GM12892 (cell line): ENCODE data around the gene TTC28.

Experiments
- DNase-seq: peaks from one replicate; pipeline ENCODE4 v3.0.0; 2011; ENCODE audit not compliant: insufficient read length
- FAIRE-seq: peaks from 2 replicates; lab custom pipeline; 2011; peaks lifted over from hg19 to GRCh38; lab: Jason Lieb, UNC
- POLR2A ChIP-seq: IDR thresholded peaks from 2 replicates; pipeline ENCODE4 v1.6.1; 2011; ENCODE audit warnings: low read depth, low read length, control low read depth
- POLR2AphosphoS5 ChIP-seq: IDR thresholded peaks from 2 replicates; pipeline ENCODE4 v1.6.1; 2011; ENCODE audit warnings: low read depth, low read length, control low read depth
- TAF1 ChIP-seq: IDR thresholded peaks from 2 replicates; pipeline ENCODE4 v1.6.1; 2011; ENCODE audit warnings: low read depth, mild to moderate bottlenecking, control low read depth, low read length, borderline replicate concordance

Gene TTC28

GRCh38 chr22:28283068-28283654 lies 396.5 kb downstream of the TTC28 start:
- DNase-seq, result no peak
- FAIRE-seq, result no peak
- TF ChIP-seq POLR2AphosphoS5 (no peak), POLR2A (no peak), TAF1 (no peak)

- no peak for FAIRE-seq
- DNase-seq, result no peak
- no peak for TF ChIP-seq POLR2AphosphoS5
- no peak for TF ChIP-seq POLR2A
- TF ChIP-seq TAF1, result no peak
These were observed 397.1 kb downstream of the TTC28 start for GRCh38 chr22:28282405-28283067.

- no peak for TF ChIP-seq POLR2AphosphoS5
- TF ChIP-seq POLR2A, result no peak
- no peak for TF ChIP-seq TAF1
- FAIRE-seq (no peak), DNase-seq (no peak)
These were observed 399.8 kb downstream of the TTC28 start for GRCh38 chr22:28279888-28280287.

GRCh38 chr22:28269277-28269676 lies 410.4 kb downstream of the TTC28 start:
- no peak for TF ChIP-seq TAF1
- no peak for TF ChIP-seq POLR2A
- TF ChIP-seq POLR2AphosphoS5, result no peak
- no peak for FAIRE-seq
- no peak for DNase-seq

GRCh38 chr22:28268850-28269249 lies 410.8 kb downstream of the TTC28 start:
- DNase-seq, result no peak
- FAIRE-seq, result no peak
- TF ChIP-seq TAF1 (no peak), POLR2AphosphoS5 (no peak), POLR2A (no peak)

- DNase-seq, result no peak
- FAIRE-seq, result no peak
- no peak for TF ChIP-seq TAF1
- TF ChIP-seq POLR2AphosphoS5, result no peak
- TF ChIP-seq POLR2A, result no peak
These were observed 411.5 kb downstream of the TTC28 start for GRCh38 chr22:28268171-28268570.

- DNase-seq (no peak), FAIRE-seq (no peak)
- no peak for TF ChIP-seq POLR2AphosphoS5
- no peak for TF ChIP-seq TAF1
- no peak for TF ChIP-seq POLR2A
These were observed 419.0 kb downstream of the TTC28 start for GRCh38 chr22:28260619-28261018.

- DNase-seq, result no peak
These were observed 419.8 kb downstream of the TTC28 start for GRCh38 chr22:28259774-28260312.

GRCh38 chr22:28254396-28254795 lies 425.2 kb downstream of the TTC28 start:
- FAIRE-seq (no peak), DNase-seq (no peak)
- TF ChIP-seq TAF1, result no peak
- no peak for TF ChIP-seq POLR2A
- no peak for TF ChIP-seq POLR2AphosphoS5

More at GRCh38 chr22:28259774-28260312, 419.8 kb downstream of the TTC28 start:
- no peak for TF ChIP-seq POLR2AphosphoS5
- TF ChIP-seq POLR2A, result no peak
- no peak for TF ChIP-seq TAF1
- FAIRE-seq, result no peak

GRCh38 chr22:28252539-28252938 lies 427.1 kb downstream of the TTC28 start:
- TF ChIP-seq POLR2AphosphoS5 (no peak), TAF1 (no peak), POLR2A (no peak)
- DNase-seq (no peak), FAIRE-seq (no peak)

- FAIRE-seq (no peak), DNase-seq (no peak)
- TF ChIP-seq POLR2AphosphoS5 (no peak), TAF1 (no peak), POLR2A (no peak)
These were observed 429.5 kb downstream of the TTC28 start for GRCh38 chr22:28250036-28250695.
